H1 (cell line): ENCODE data around the gene PDGFD. TPM values are rescaled to one million over a fixed set of nuclear protein-coding genes. Genes with fewer than 3 reads are reported as not detected.

Source experiments
- CTCF ChIA-PET: fragments of 300-600 bp; sonication (Branson Sonifier 250); formaldehyde crosslinking; loops from one replicate; lab custom pipeline; 2021; ENCODE audit not compliant: partially characterized antibody; lab: Charles Lee
- POLR2A ChIA-PET: fragments of 300-600 bp; sonication (Branson Sonifier 250); formaldehyde crosslinking; loops from one replicate; lab custom pipeline; 2021; ENCODE audit warnings: inconsistent platforms; ENCODE audit not compliant: partially characterized antibody; lab: Charles Lee
- DNase-seq, 2 experiments: peaks; one replicate each; pipeline versions ENCODE4 v3.0.0 to v3.0.0-alpha.2; 2010 to 2022; ENCODE audit warnings: low spot score in 2 of 2, low read depth in 1 of 2, mixed read lengths in 1 of 2
- FAIRE-seq: peaks from 2 replicates; lab custom pipeline; 2011; peaks lifted over from hg19 to GRCh38; lab: Jason Lieb, UNC
- H2AFZ ChIP-seq: 2 replicates; pipeline ENCODE4 v1.8.1; 2012; ENCODE audit warnings: low read length, inconsistent platforms
- H2AK5ac ChIP-seq: 2 replicates; pipeline ENCODE4 v1.6.1; 2013; ENCODE audit warnings: low read depth, low read length
- H2BK120ac ChIP-seq: replicated peaks from 2 replicates; pipeline ENCODE3; 2013; ENCODE audit warnings: low read depth, low read length, inconsistent platforms
- H2BK12ac ChIP-seq: 2 replicates; pipeline ENCODE4 v1.6.1; 2013; ENCODE audit warnings: low read depth, low read length
- H2BK15ac ChIP-seq: 2 replicates; pipeline ENCODE4 v1.6.1; 2013; ENCODE audit warnings: low read length
- H2BK20ac ChIP-seq: 2 replicates; pipeline ENCODE4 v1.6.1; 2013; ENCODE audit warnings: low read length
- H2BK5ac ChIP-seq: 2 replicates; pipeline ENCODE4 v1.6.1; 2013; ENCODE audit warnings: low read depth, low read length
- H3K14ac ChIP-seq: 2 replicates; pipeline ENCODE4 v1.6.1; 2013; ENCODE audit warnings: inconsistent platforms; ENCODE audit not compliant: insufficient read length
- H3K18ac ChIP-seq: 2 replicates; pipeline ENCODE4 v1.6.1; 2013; ENCODE audit warnings: low read length; ENCODE audit errors: extremely low read depth
- H3K23ac ChIP-seq: 2 replicates; pipeline ENCODE4 v1.6.1; 2013; ENCODE audit warnings: inconsistent platforms; ENCODE audit not compliant: insufficient read length
- H3K23me2 ChIP-seq: 2 replicates; pipeline ENCODE4 v1.6.1; 2013; ENCODE audit warnings: low read depth, low read length
- H3K27ac ChIP-seq: 2 replicates; pipeline ENCODE4 v1.6.1; 2011; ENCODE audit warnings: low read depth, low read length, inconsistent platforms
- H3K27me3 ChIP-seq, 4 experiments: replicated peaks in 1 of 4; 1 replicate in 1 of 4; 2 replicates in 3 of 4; pipeline versions ENCODE4 v1.6.1 to v1.8.1; 2011 to 2013; ENCODE audit warnings: low read length in 3 of 4, mild to moderate bottlenecking in 3 of 4, inconsistent platforms in 2 of 4, mixed read lengths in 2 of 4, moderate library complexity in 1 of 4; ENCODE audit not compliant: control insufficient read depth in 3 of 4, insufficient read depth in 3 of 4; ENCODE audit errors: extremely low read depth in 1 of 4
- H3K36me3 ChIP-seq, 4 experiments: 2 replicates each; pipeline versions ENCODE4 v1.6.1 to v1.8.1; 2011 to 2013; ENCODE audit warnings: mild to moderate bottlenecking in 4 of 4, low read length in 3 of 4, moderate library complexity in 2 of 4, control low read depth in 1 of 4, inconsistent platforms in 1 of 4; ENCODE audit not compliant: insufficient read depth in 4 of 4, control insufficient read depth in 2 of 4
- H3K4ac ChIP-seq: replicated peaks from 2 replicates; pipeline ENCODE3; 2013; ENCODE audit warnings: low read length, low read depth, mixed read lengths, inconsistent platforms; ENCODE audit not compliant: insufficient read length
- H3K4me1 ChIP-seq, 4 experiments: replicated peaks in 1 of 4; 1 replicate in 1 of 4; 2 replicates in 3 of 4; pipeline versions ENCODE4 v1.6.1 to v1.8.1; 2011 to 2013; ENCODE audit warnings: low read length in 3 of 4, inconsistent platforms in 2 of 4, mixed read lengths in 1 of 4; ENCODE audit not compliant: insufficient read depth in 4 of 4, control insufficient read depth in 3 of 4
- H3K4me2 ChIP-seq, 2 experiments: 2 replicates each; pipeline versions ENCODE4 v1.6.1 to v1.8.1; 2011 to 2013; ENCODE audit warnings: low read depth in 2 of 2, low read length in 2 of 2, control low read depth in 1 of 2, inconsistent platforms in 1 of 2, mild to moderate bottlenecking in 1 of 2; ENCODE audit not compliant: insufficient read depth in 1 of 2
- H3K4me3 ChIP-seq, 4 experiments: fragments of 200-600, 300-600 bp in 1 of 4; sonication (generic), shearing (Covaris generic), sonication (Bioruptor Twin) in 1 of 4; 2 replicates each; pipeline versions ENCODE4 v1.5.1 to v1.8.1; 2011 to 2016; ENCODE audit warnings: low read length in 4 of 4, low read depth in 3 of 4, control low read depth in 2 of 4, inconsistent platforms in 2 of 4, mild to moderate bottlenecking in 2 of 4, mixed read lengths in 1 of 4, moderate library complexity in 1 of 4; ENCODE audit not compliant: insufficient read depth in 2 of 4; ENCODE audit errors: extremely low read depth in 1 of 4
- H3K56ac ChIP-seq: replicated peaks from 2 replicates; pipeline ENCODE3; 2013; ENCODE audit warnings: low read depth, mild to moderate bottlenecking, mixed read lengths, low read length, inconsistent platforms; ENCODE audit not compliant: insufficient read length
- H3K79me1 ChIP-seq: 2 replicates; pipeline ENCODE4 v1.6.1; 2013; ENCODE audit warnings: low read depth, low read length, control low read depth
- H3K79me2 ChIP-seq, 2 experiments: 2 replicates each; pipeline versions ENCODE4 v1.6.1 to v1.8.1; 2012 to 2013; ENCODE audit warnings: low read length in 2 of 2, mild to moderate bottlenecking in 2 of 2, inconsistent platforms in 1 of 2; ENCODE audit not compliant: insufficient read depth in 2 of 2, control insufficient read depth in 1 of 2
- H3K9ac ChIP-seq, 4 experiments: replicated peaks in 1 of 4; 1 replicate in 1 of 4; 2 replicates in 3 of 4; pipeline versions ENCODE4 v1.6.1 to v1.8.1; 2011 to 2013; ENCODE audit warnings: low read depth in 3 of 4, low read length in 3 of 4, control low read depth in 2 of 4, mild to moderate bottlenecking in 2 of 4, moderate library complexity in 2 of 4, inconsistent platforms in 1 of 4; ENCODE audit errors: extremely low read depth in 1 of 4
- H3K9me3 ChIP-seq, 2 experiments: 2 replicates each; pipeline versions ENCODE4 v1.6.1 to v1.8.1; 2012 to 2013; ENCODE audit warnings: mild to moderate bottlenecking in 2 of 2, moderate library complexity in 2 of 2, control low read depth in 1 of 2, inconsistent platforms in 1 of 2, low read depth in 1 of 2, low read length in 1 of 2, mixed read lengths in 1 of 2; ENCODE audit not compliant: insufficient read depth in 2 of 2
- H4K20me1 ChIP-seq, 2 experiments: replicated peaks in 1 of 2; 2 replicates each; pipeline versions ENCODE3 to v1.8.1; 2011 to 2013; ENCODE audit warnings: inconsistent platforms in 2 of 2, low read length in 2 of 2, mild to moderate bottlenecking in 1 of 2; ENCODE audit not compliant: insufficient read depth in 2 of 2, control insufficient read depth in 1 of 2
- H4K5ac ChIP-seq: 2 replicates; pipeline ENCODE4 v1.6.1; 2013; ENCODE audit warnings: low read length, low read depth, mixed read lengths, inconsistent platforms; ENCODE audit not compliant: insufficient read length
- H4K8ac ChIP-seq: 2 replicates; pipeline ENCODE4 v1.8.0; 2013; ENCODE audit warnings: mild to moderate bottlenecking, moderate library complexity, low read length, inconsistent platforms; ENCODE audit not compliant: insufficient read depth; ENCODE audit errors: extremely low read depth
- H4K91ac ChIP-seq: replicated peaks from 2 replicates; pipeline ENCODE3; 2013; ENCODE audit warnings: low read length, mixed read lengths, inconsistent platforms; ENCODE audit not compliant: insufficient read length
- BCL11A ChIP-seq, 2 experiments: IDR thresholded peaks; one replicate each; pipeline ENCODE4 v1.6.1; 2011; ENCODE audit warnings: low read depth in 2 of 2, low read length in 2 of 2, mild to moderate bottlenecking in 2 of 2
- EP300 ChIP-seq, 2 experiments: IDR thresholded peaks; 1 replicate in 1 of 2; 2 replicates in 1 of 2; pipeline ENCODE4 v1.6.1; 2011 to 2012; ENCODE audit warnings: low read depth in 2 of 2, low read length in 2 of 2, mild to moderate bottlenecking in 2 of 2, borderline replicate concordance in 1 of 2, inconsistent platforms in 1 of 2, moderate library complexity in 1 of 2
- SIX5 ChIP-seq: IDR thresholded peaks from 2 replicates; pipeline ENCODE4 v1.6.1; 2011; ENCODE audit warnings: mild to moderate bottlenecking, low read depth, low read length
- WGBS, 2 experiments: shearing (Covaris generic) in 1 of 2; methylation state at CpG; one replicate each; pipeline versions ENCODE4 v1.1.6 to v1.1.7; 2013 to 2015; ENCODE audit warnings: low lambda C conversion rate in 2 of 2, mixed read lengths in 2 of 2, inconsistent platforms in 1 of 2, low coverage in 1 of 2, missing lambda C conversion rate in 1 of 2; ENCODE audit not compliant: insufficient replicate concordance in 2 of 2, insufficient coverage in 1 of 2, insufficient read length in 1 of 2; ENCODE audit errors: extremely low coverage in 1 of 2, missing lambda C conversion rate in 1 of 2; 5-methylcytosine and 5-hydroxymethylcytosine counted together
- polyA plus RNA-seq, 7 experiments: library from polyadenylated mRNA; depleted of rRNA in 3 of 7; stranded (reverse) in 5 of 7; unstranded in 2 of 7; fragments of >200 nt in 5 of 7; fragments of 200-250 nt in 2 of 7; gene quantifications; 1 replicate in 5 of 7; 2 replicates in 1 of 7; 4 replicates in 1 of 7; pipeline versions ENCODE4 v1.2.1 to v1.2.3, GENCODE V29; 2011 to 2013; ENCODE audit warnings: missing spikeins in 2 of 7, mixed read lengths in 2 of 7
- total RNA-seq: library from RNA; stranded (reverse); fragmentation: NEBNext Ultra II Directional; extraction: Animal tissue kit (Norgen Biotek cat#: 25700); gene quantifications from 2 replicates; pipeline ENCODE4 v1.2.1, GENCODE V29; 2021

PDGFD gene
- total and polyA plus RNA-seq, 2 of the 8 experiments (the other 6 are each of a cell fraction or from before 2014, with no cell fraction given): 1.1 to 3.9 TPM

DNA sequence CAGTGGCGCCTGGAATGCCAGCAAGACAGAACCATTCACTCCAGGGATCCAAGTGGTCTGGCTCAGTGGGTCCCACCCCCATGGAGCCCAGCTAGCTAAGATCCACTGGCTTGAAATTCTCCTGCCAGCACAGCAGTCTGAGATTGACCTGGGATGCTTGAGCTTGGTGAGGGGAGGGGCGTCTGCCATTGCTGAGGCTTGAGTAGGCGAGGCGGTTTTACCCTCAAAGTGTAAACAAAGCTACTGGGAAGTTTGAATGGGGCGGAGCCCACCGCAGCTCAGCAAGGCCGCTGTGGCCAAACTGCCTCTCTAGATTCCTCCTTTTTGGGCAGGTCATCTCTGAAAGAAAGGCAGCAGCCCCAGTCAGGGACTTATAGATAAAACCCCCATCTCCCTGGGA, 253.2 kb downstream of the PDGFD start:
- 95% methylated on average over 6 of the region's 7 CpGs; no CpG with 5 or more reads in 1 of the 2 experiments for WGBS, 2 experiments
- POLR2A ChIA-PET: no interaction called here

More for the DNA sequence above, 253.2 kb downstream of the PDGFD start:
- Histone ChIP-seq H3K56ac (no peak overlapping the region), H2BK15ac (no peak overlapping the region), H3K79me1 (no peaks in the 10 kb centered on the region), H4K91ac (no peak overlapping the region), H3K9ac (no peak overlapping the region), H4K20me1 (no peaks in the 10 kb centered on the region), H3K4me2 (no peak overlapping the region), H2BK5ac (no peak overlapping the region), H2BK120ac (no peak overlapping the region), H2AFZ (no peak overlapping the region), H3K9me3 (peaks cover 3 to 4% of the 10 kb centered on the region in 2 experiments; a peak in 2 of 4 replicates), H2AK5ac (no peak overlapping the region), H2BK20ac (no peak overlapping the region), H3K23me2 (no peaks in the 10 kb centered on the region), H3K27ac (no peak overlapping the region), H4K8ac (no peak overlapping the region), H3K4ac (no peak overlapping the region), H2BK12ac (no peak overlapping the region), H3K14ac (no peak overlapping the region), H3K23ac (no peak overlapping the region), H3K4me1 (no peaks in the 10 kb centered on the region), H3K4me3 (no peak overlapping the region), H3K27me3 (no peaks in the 10 kb centered on the region), H4K5ac (no peak overlapping the region), H3K36me3 (no peaks in the 10 kb centered on the region), H3K18ac (no peak overlapping the region), H3K79me2 (no peaks in the 10 kb centered on the region)
- FAIRE-seq (no peak), DNase-seq (no peak)
- CTCF ChIA-PET: interaction anchor here (1.0 kb wide), 1 partner anchor 228 kb away, joined by 3 read pairs; no protein-coding TSS in a partner anchor
- no peak for TF ChIP-seq BCL11A (IDR thresholded peaks at IDR 0.05; ENCODE audit: low read depth in 2 of 2, low read length in 2 of 2)
- TF ChIP-seq SIX5: no peak
- TF ChIP-seq EP300 (IDR thresholded peaks at IDR 0.05; ENCODE audit: borderline replicate concordance in 1 of 2, low read depth in 2 of 2, low read length in 2 of 2): no peak
